SKM-1 treated with dmso at 0.1 percent for 144 hours (cell line): ENCODE measurements around the gene C10orf120.

ENCODE experiments used
- DNase-seq: peaks from one replicate; lab custom pipeline; 2025; ENCODE audit not compliant: unreplicated experiment; lab: John Stamatoyannopoulos, UW

Gene C10orf120

DNA sequence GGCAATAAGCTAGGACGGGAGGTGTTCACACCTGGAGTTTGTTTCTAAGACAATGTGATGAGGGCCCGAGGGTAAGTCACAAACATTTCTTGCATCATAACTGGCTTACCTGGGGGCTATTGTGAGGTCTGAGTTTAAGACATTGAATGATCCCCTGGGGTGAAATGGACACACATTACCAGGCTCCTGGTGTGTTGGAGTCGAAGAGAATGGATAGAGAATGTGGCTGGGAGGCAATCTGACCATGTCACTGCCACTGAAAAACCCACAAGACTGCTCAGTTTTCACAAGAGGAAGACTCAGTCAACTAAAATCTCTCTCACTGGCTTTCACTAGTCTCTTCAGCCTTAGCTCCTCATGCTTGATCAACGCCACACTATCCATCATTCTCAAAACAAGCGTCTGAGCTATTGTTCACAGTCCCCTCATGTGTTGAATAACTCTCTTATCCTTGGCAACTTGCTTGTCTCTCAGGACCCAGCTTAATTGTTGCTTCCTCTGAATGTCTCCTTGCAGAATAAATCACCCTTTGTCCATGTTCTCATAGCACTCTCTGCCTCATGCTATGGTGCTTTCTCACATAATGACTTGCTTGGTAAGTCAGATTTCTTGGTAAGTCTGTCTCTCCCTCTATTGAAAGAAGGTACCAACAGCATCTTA, at the start of gene C10orf120:
C10orf120 (minus strand) TSS at position 51 of the 660 bp plus-strand sequence. CDS start 56 bp downstream, outside the sequence.
- no peak for DNase-seq

DNA sequence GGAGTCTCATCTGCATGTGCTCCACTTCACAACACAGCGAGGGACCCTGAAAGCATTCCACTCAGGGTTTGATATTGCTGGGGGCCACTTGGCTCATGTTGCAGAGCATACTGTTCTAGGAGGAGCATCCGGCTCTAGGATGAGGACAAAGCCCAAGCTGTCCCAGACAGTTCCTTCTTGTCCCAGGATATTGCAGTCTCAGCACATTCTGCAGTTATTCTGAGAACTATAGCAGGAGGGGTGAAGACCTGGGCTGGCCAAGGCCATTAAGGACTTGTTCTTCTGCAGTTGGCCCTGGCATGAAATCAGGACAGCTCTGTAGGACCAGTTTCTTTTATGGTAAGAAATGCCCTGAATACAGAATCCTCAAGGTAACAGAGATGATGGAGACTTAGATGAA, 48.9 kb upstream of the C10orf120 start:
- no peak for DNase-seq

DNA sequence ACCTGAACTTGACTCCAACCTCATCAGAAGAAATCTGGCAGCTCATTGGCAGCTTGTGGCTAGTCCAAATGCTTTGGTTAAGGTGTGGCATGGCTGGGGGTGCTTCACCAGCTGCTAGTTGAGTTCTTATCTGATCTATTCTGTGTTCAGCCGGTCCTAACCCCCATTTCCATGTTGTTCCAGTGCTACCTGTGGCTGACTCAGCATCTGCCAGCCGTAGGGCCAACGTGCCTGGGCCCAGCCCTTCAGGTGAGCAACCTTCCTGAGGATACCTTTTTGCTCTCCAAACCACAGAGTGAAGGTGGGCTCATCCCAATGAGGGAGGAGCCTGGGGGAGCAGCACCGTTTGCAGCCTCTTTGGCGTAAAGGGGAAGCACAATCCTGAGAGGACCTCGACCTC, 46.8 kb upstream of the C10orf120 start:
- DNase-seq: no peak

DNA sequence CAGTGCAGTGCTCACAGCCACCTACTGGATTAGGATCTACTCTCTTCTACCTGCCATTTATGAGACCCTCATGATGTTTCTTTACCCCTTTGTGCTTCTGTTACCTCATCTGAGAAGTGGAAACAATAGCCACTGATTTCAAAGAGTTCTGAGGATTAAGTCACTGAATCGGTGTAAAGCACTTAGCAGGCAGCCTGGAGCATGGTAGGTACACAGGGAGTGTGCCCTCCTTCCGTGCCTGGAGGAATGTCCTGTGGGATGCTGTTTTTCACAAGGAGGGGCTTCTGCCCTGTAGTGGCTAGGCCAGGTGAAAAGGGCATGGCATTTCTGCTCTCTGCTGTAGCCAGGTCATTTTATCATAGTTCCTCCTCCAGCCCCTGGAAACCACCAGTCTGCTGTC, 44.6 kb upstream of the C10orf120 start:
- DNase-seq: no peak

DNA sequence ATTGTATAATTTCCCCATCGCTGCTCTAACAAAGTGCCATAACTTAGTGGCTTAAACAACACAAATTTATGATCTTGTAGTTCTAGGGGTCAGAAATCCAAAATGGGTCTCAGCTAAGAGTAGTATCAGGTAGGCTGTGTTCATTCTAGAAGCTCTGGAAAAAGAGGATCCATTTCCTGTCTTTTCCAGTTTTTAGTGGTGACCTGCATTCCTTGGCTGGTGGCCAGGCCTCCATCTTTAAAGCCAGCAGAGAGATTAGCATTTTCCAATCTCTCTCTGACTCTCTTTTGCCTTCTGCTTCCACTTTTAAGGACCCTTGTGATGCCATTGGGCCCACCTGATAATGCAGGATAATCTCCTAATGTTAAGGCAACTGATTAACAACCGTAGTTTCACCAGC, 41.0 kb upstream of the C10orf120 start:
- no peak for DNase-seq

DNA sequence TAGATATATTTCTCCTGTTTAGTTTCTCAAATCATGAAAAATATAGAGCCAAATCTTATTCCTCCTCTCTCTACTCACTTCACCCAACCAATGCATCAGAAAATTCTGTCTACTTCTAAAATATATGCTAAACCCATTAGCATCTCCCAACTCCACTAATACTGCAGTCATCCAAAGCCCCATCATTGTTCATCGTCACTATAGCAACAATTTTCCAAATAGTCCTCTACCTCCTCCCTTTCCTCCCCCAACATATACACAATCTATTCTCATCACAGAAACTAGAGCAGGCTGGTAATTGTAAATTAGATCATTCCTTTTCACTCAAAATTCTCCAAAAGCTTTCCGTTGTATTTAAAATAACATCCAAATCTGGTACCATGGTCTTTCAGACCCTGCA, 38.4 kb upstream of the C10orf120 start:
- no peak for DNase-seq

DNA sequence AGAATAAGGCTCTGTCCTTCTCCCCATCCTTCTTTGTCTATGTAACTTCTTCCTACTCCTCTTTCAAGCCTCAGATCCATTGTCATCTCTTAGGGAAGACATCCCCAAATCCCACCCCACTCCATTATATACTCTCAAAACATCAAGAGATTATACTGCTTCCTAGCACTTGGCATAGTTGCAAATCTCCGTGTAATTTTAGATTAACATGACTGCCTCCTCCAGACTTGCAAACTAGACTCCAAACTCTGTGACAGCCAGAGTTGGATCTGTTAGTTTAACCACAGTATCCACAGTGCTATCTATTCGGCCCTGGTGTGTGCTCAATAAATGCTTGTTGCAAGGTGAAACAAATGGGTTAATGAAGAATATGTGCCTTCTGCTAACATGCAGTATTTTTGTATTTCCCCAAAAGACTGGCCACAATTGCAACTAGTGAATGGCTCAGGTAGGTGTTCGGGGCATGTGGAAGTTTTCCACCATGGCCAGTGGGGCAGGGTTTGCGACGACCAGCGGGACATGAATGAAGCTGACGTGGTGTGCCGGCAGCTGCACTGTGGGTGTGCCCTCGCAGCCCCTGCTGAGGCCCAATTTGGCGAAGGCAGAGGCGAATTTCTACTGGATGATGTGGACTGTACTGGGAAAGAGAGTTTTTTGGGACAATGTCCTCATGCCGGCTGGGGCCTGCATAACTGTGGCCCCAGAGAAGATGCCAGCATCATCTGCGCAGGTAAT, 34.5 kb upstream of the C10orf120 start:
- DNase-seq: no peak

DNA sequence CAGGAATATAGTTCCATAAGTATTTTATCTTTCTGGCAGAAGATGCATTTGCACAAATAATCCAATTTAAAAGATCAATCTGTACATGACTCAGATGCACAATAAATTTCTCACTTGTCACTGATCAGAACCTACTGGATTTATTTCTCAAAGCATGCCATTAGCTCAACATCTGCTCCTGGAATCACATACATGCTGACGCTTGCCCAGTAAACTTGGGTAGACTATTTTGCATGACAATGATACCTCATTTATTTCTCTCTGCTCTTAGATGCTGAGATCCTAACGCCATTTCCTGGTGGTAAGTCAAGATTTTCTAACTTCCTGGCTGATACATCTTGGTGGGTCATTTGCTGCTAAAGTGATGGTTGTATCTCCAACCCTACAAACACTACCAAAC, 33.8 kb upstream of the C10orf120 start:
- no peak for DNase-seq

DNA sequence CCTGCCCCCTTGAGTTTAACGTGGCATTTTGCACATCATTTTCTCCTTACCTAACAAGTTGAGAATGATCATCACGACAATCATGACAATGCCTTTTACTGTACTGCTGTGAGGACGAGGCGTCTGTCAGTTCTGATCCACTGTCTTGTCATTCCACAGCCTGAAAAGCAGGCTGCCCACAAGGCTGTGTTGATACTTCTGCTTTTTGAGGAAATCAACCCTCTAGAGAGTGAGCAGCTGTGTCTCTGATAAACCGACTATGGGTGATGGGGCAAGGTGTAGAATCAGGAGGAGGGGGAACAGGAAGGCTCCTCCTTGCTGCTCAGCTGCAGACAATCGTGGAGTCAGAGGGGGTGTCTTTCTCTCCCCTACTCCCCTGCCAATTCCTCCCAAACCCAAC, 30.6 kb upstream of the C10orf120 start:
- DNase-seq: no peak

DNA sequence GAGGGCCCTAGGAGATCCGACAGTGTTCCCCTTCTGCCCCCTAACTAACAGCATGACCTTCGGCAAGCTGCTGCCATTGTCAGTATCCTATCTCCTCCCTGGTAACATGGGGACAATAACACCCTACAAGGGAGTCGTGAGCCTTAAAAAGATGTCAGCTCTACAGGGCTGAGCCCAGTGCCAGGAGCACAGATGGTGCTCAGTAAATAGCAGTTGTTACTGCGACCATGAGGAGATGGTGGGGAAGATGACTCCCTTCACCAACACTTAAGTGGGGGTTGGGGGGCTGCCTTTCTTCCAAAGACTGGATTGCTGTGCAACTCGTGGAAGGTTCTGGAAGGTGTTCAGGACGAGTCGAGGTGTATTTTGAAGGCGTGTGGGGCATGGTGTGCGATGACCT, 29.5 kb upstream of the C10orf120 start:
- no peak for DNase-seq

DNA sequence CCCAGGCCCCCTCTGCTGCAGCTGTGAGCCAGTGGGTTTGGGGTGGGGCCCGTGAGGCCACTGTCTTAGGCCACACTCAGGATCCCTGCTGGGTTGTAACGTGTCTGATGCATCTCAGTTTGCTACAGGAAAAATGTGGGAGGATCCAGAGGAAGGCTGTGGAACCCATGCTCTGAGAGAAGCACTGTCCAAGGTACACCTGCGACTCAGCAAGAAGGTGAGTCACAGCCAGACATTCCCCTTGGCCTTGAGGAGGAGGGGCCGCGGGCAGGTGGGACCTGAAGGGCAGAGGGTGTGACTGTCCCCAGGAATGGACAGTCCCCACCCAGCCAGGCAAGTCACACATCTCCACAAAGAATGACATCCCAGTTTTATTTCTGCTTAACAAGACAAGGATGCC, 27.8 kb upstream of the C10orf120 start:
- DNase-seq: no peak

DNA sequence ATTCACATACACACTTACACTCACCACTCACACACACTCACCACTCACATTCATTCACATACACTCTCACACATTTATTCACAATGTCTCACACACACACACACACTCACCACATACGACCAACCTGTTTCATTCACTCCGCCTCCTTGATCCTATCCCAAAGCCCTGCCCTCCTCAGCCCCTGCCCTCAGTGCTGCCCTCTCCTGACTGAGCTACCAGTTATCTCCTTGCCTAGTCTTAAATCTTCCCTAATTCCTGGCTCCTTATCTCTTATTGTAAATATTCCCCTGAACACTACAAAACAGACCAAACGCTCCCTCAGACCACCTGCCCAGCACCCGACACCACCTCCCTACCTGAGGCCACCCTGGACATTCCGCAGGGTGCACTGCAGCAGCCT, 26.1 kb upstream of the C10orf120 start:
- no peak for DNase-seq

DNA sequence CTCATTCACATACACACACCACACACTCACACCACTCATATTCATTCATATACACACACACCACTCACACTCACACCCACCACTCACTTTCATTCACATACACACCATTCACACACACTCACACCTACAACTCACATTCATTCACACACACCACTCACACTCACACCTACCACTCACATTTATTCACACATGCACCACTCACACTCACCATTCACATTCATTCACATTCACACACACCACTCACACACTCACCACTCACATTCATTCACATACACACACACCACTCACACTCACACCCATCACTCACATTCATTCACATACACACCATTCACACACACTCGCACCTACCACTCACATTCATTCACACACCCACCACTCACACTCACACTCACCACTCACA, 25.4 kb upstream of the C10orf120 start:
- no peak for DNase-seq

DNA sequence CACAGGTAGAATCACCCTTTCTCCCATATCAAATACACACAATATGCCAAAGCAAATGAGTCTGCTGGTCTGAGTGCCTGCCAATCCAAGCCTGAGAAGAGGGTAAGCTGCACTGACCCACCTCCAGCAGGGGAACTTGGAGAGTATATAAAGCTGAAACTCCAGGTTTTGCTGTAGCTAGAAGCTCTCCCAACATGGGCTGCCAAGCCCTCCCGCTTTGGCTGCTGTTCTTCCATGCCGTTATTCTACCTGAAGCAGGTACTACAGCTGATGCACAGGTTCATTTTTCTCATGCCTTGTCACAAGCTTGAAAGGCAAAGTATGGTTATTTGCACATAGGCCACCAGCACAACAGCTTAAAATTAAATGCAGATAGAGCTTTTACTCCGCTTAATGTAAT, 21.5 kb upstream of the C10orf120 start:
- DNase-seq: no peak

DNA sequence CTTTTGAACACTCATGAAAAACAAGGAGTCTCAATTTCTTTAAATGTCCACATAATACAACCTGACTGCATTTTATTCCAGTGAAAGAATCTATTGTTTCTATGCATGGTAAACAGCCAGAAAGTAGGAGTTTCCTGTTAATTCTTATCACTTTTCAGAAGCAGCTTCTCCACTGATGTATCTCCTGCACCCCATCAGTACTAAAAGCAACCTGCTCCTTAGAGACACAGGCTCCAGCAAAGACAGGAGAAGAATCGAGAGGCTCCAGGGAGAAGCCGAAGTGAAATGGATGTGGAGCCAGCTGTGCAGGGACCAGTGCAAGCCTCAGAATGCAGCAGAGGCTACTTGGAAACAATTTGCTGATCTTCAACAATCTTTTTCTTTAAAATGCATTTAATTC, 16.4 kb upstream of the C10orf120 start:
- DNase-seq: no peak

DNA sequence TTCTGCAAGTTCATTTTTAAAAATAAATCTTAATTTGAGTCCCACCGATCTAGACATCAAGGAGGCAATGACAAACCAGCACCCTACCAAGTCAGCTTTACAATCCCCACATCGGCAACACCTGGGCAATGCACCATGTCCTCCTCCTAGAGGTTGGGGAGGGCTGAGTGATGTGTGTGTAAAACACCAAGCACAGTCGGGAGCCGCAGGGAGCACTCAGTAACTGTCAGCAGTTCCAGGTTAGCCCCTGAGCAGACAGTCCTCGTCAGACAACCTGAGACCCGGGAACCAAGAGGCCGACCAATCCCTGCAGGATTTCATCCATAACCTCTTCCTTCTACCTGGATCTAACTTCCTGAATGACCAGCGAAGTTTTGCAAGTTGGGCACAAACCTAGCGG, 15.9 kb upstream of the C10orf120 start:
- no peak for DNase-seq

DNA sequence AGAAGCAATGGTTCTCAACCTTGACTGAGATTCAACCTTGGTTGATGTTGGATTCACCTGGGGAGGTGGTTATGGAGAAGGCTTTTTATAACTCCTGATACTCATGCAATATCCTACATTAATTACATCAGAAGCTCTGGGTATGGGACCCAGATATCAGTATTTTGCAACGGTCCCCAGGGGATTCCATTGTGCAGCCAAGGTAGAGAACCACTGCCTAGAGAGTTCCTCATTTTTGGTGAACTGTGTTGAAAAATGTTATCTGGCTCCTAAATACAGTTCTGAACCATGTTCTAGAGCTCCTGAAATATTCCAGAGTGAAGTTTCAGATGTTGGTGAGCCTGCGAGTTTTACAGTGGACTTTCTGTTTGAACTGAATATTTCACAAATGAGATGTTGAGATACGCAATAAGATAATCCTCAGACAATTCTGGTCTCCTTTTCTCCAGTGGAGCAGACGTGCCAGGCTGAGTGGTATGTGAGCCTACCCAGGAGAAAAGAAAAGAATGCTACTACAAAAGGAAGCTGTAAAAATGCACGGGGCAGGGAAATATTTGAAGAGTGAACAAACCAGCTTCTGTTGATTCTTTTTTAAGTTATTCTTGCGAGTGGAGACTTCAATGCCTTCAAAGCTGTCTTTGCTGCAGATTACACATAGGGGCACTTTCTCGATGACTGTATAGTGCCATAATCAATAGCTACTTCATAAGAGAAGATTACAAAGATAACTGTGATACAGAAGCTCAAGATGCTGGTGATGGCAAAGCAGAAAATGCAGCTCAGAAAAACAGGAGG, 13.6 kb upstream of the C10orf120 start:
- DNase-seq: no peak

DNA sequence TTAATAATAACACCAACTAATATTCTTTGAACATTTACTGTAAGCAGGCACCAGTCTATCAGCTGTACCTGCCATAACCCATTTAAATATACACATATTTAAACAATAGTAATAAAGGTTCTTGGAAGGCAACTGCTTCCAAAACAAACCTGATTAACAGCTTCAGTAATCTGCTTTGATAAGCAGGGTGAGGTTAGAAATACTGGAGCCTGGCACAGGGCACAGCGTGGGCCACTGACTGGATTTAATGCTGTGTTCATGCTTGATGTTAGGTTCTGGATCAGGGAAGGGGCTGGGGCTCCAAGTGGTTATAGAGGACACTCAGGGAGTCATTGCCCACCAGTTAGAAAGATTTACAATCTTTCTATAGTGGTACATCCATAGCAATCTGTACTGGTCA, 10.9 kb upstream of the C10orf120 start:
- no peak for DNase-seq

DNA sequence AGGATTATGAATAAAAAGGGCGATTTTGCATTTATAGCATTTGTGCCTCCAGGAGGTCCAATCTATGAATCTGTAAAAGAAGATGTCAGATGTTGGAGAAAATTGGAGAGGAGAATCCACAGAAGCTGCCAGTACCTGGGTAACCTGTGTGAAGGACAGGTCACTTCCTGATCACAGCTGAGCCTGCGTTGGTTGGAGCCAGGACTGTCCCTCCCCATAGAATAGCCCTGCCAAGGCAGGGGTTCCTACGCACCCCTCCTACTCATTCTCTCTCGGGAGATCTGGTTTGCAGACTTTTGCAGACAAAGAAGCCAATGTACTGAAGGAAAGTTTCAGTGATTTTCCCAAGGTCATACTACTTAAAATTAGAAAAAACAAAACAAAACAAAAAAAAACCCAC, 10.3 kb upstream of the C10orf120 start:
- DNase-seq: no peak

DNA sequence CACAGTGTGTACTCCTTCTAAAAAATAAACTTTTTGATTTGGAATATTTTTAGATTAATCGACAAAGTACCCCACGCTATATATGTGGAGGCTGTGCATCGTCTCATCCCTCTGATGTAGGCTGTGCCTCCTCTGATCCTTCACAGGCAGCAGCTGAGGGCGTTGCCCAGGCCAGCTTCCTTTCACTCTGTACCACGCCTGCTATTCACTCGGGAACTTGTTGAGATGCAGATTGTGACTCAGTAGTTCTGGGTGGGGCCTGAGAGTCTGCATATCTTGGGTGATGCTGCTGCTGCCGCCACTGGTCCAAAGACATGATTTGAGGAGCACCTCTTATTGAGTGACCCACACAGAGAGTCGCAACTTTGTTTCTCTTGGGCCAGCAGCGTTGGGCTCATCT, 7.9 kb upstream of the C10orf120 start:
- DNase-seq: no peak

DNA sequence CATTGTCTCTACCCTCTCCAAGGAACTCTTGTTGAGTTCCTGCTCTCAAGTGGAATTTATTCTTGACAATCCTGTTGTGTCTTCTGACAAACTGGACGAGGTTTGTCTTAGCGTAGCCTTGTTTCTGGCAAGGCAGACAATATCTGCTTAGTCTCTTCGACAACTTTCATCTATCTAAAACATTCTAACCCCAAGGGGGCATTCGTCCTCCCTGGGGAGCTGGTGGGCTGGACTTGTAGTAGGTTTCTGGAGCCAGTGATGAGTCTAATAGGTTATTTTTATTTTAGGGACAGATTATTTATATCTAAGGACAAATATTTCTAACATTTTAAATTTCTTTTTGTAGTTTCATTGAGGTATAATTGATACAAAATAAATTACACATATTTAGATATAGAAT, 7.3 kb upstream of the C10orf120 start:
- DNase-seq: no peak

DNA sequence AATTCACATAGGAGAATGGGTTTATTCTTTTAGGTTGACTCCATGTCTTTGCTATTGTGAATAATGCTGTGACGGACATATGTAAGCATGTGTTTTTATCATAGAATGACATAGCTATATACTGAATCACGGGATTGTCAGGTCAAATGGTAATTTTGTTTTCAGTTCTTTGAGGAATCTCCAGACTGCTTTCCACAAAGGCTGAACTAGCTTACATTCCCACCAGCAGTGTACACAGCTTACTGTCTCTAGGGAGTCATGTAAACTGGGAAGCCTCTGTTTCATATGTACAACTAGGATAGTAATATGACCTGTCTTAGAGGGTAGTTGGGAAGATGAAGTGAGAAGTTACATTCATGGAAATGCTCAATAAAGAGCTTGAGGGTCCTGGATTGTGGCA, 6.8 kb upstream of the C10orf120 start:
- DNase-seq: no peak
